ENCODE data around the gene NTMT2. TPM values are rescaled to one million over a fixed set of nuclear protein-coding genes. Genes with fewer than 3 reads are reported as not detected.

NTMT2 gene
- total RNA-seq, 1 experiment from 2014 or later: not detected

- ChIA-PET CTCF (no interaction called here), POLR2A (ENCODE audit: unreplicated experiment) (no interaction called here)
- intact Hi-C loops (cut with micrococcal nuclease; ENCODE audit: unreplicated experiment): no loop called here
- Histone ChIP-seq H4K20me1 (ENCODE audit: insufficient read depth) (no peaks in the 10 kb centered on the region), H3K4me2 (no peak overlapping the region), H3F3A (ENCODE audit: insufficient read depth, low read depth) (no peaks in the 10 kb centered on the region), H3K79me2 (ENCODE audit: low read depth) (no peaks in the 10 kb centered on the region), H3K27ac (no peak overlapping the region), H3K36me3 (ENCODE audit: low read depth) (no peaks in the 10 kb centered on the region), H3K9me3 (ENCODE audit: insufficient read depth, low read depth) (no peaks in the 10 kb centered on the region), H2AFZ (no peak overlapping the region), H3K27me3 (ENCODE audit: insufficient read depth, low read depth) (0 out of 2 replicates have a peak, but pooled peaks cover 17% of the 10 kb centered on the region), H3K4me1 (replicated peaks; ENCODE audit: insufficient read depth) (no peaks in the 10 kb centered on the region), H3K9me2 (ENCODE audit: insufficient read depth) (peaks cover 5% of the 10 kb centered on the region; the same call in 1 of the 2 replicates), H3K4me3 (no peak overlapping the region)
- TF ChIP-seq EZH2 (IDR thresholded peaks at IDR 0.05; ENCODE audit: low read depth): no peak
- no peak for TF ChIP-seq CTCF (conservative IDR thresholded peaks at IDR 0.05)
- DNase-seq: no peak
- BruUV-seq (replicated peaks): no TSS peak
Observed at GRCh38 chr1:170210142-170210541, 64.4 kb downstream of the NTMT2 start.

- H3K36me3 ChIP-seq (ENCODE audit: low read depth): no peaks in the 10 kb centered on the region
- POLR2A ChIA-PET (ENCODE audit: unreplicated experiment): no interaction called here
- H4K20me1 ChIP-seq (ENCODE audit: insufficient read depth): no peaks in the 10 kb centered on the region
- no peaks in the 10 kb centered on the region for H3K4me1 ChIP-seq (replicated peaks; ENCODE audit: insufficient read depth)
- H3K4me2 ChIP-seq: no peak overlapping the region
- H3K9me3 ChIP-seq (ENCODE audit: insufficient read depth, low read depth): no peaks in the 10 kb centered on the region
- peaks cover 5% of the 10 kb centered on the region; the same call in 1 of the 2 replicates for H3K9me2 ChIP-seq (ENCODE audit: insufficient read depth)
- CTCF ChIA-PET: no interaction called here
- H3K27me3 ChIP-seq (ENCODE audit: insufficient read depth, low read depth): peaks cover 23% of the 10 kb centered on the region; the same call in 1 of the 2 replicates
- no peak for TF ChIP-seq CTCF (conservative IDR thresholded peaks at IDR 0.05)
- no TSS peak for BruUV-seq (replicated peaks)
- H3K4me3 ChIP-seq: no peak overlapping the region
- H3K27ac ChIP-seq: no peak overlapping the region
- H2AFZ ChIP-seq: no peak overlapping the region
- no peaks in the 10 kb centered on the region for H3K79me2 ChIP-seq (ENCODE audit: low read depth)
- H3F3A ChIP-seq (ENCODE audit: insufficient read depth, low read depth): no peaks in the 10 kb centered on the region
- intact Hi-C loops (cut with micrococcal nuclease; ENCODE audit: unreplicated experiment): no loop called here
- DNase-seq: no peak
Observed at GRCh38 chr1:170213596-170213995, 67.8 kb downstream of the NTMT2 start.

GRCh38 chr1:170214117-170215032, 68.6 kb downstream of the NTMT2 start:
- CTCF ChIA-PET: no interaction called here
- TF ChIP-seq EZH2 (IDR thresholded peaks at IDR 0.05; ENCODE audit: low read depth) (no peak), CTCF (conservative IDR thresholded peaks at IDR 0.05) (no peak)
- Histone ChIP-seq H3K27ac (no peak overlapping the region), H2AFZ (no peak overlapping the region), H3K79me2 (ENCODE audit: low read depth) (no peaks in the 10 kb centered on the region), H3K4me3 (no peak overlapping the region), H3K27me3 (ENCODE audit: insufficient read depth, low read depth) (peaks cover 23% of the 10 kb centered on the region; the same call in 1 of the 2 replicates), H3K9me2 (ENCODE audit: insufficient read depth) (peaks cover 5% of the 10 kb centered on the region; the same call in 1 of the 2 replicates), H3K9me3 (ENCODE audit: insufficient read depth, low read depth) (no peaks in the 10 kb centered on the region), H3F3A (ENCODE audit: insufficient read depth, low read depth) (no peaks in the 10 kb centered on the region), H3K4me2 (no peak overlapping the region), H4K20me1 (ENCODE audit: insufficient read depth) (no peaks in the 10 kb centered on the region), H3K36me3 (ENCODE audit: low read depth) (no peaks in the 10 kb centered on the region), H3K4me1 (replicated peaks; ENCODE audit: insufficient read depth) (no peaks in the 10 kb centered on the region)
- BruUV-seq (replicated peaks): no TSS peak
- DNase-seq: no peak
- POLR2A ChIA-PET (ENCODE audit: unreplicated experiment): no interaction called here
- intact Hi-C loops (cut with micrococcal nuclease; ENCODE audit: unreplicated experiment): no loop called here

Measured in PC-9 (cell line).